ENCODE results near the gene SNX1.
"Not testable (repeated sequence)": the region's sequence is repeated elsewhere in the genome, so short reads cannot be mapped to it uniquely, and the experiment has no call there.

The SNX1 gene

DNA sequence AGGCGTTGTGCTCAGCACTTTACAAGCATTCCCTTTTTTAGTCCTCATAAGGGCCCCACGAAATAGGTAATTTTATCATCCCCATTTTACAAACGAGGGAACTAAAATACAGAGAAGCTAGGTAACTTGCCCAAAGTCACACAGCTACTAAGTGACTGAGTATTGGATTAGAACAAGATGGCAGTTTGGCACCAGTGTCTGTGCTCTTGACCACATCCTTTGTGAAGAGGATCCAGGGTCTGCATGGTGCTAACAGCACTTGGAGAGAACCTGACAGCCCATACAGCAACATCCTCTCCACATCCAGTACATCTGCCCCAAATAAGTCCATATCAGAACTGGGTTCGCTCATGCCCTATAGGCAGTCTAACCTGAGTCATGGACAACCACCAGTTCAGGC is 27.6 kb upstream of the SNX1 start:
- no peak overlapping the region for H3K27ac Mint-ChIP-seq
- H3K4me1 Mint-ChIP-seq (ENCODE audit: low read depth), result peaks cover 10% of the 10 kb centered on the region
- H3K4me3 Mint-ChIP-seq, result no peak overlapping the region
- peaks cover 7% of the 10 kb centered on the region for H3K36me3 Mint-ChIP-seq (ENCODE audit: low read depth)
- no peaks in the 10 kb centered on the region for H3K27me3 Mint-ChIP-seq (ENCODE audit: low read depth)
- no peaks in the 10 kb centered on the region for H3K9me3 Mint-ChIP-seq

DNA sequence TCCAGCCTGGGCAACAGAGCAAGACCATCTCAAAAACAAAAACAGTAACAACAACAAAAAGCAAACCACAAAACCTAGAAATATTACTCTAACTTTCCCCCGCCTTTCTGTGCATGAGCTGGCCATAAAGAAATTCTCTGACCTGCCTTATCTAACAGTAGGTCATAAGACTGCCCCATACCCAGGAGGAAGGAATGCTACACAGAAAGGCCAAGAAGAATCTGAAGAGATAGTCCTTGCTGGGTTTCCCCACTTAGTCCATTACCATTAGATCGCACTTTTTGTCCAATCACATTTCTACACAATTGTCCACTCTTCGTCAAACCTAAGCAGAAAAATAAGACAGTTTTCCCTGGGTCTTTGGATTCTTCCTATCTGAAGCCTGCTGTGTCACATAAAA is 25.7 kb upstream of the SNX1 start:
- Mint-ChIP-seq H3K27ac (no peak overlapping the region), H3K4me1 (ENCODE audit: low read depth) (peaks cover 12% of the 10 kb centered on the region), H3K27me3 (ENCODE audit: low read depth) (no peaks in the 10 kb centered on the region), H3K4me3 (no peak overlapping the region), H3K36me3 (ENCODE audit: low read depth) (peaks cover 12% of the 10 kb centered on the region), H3K9me3 (no peaks in the 10 kb centered on the region)

- no peaks in the 10 kb centered on the region for H3K9me3 Mint-ChIP-seq
Measured at GRCh38 chr15:64070965-64071851, 24.6 kb upstream of the SNX1 start.

DNA sequence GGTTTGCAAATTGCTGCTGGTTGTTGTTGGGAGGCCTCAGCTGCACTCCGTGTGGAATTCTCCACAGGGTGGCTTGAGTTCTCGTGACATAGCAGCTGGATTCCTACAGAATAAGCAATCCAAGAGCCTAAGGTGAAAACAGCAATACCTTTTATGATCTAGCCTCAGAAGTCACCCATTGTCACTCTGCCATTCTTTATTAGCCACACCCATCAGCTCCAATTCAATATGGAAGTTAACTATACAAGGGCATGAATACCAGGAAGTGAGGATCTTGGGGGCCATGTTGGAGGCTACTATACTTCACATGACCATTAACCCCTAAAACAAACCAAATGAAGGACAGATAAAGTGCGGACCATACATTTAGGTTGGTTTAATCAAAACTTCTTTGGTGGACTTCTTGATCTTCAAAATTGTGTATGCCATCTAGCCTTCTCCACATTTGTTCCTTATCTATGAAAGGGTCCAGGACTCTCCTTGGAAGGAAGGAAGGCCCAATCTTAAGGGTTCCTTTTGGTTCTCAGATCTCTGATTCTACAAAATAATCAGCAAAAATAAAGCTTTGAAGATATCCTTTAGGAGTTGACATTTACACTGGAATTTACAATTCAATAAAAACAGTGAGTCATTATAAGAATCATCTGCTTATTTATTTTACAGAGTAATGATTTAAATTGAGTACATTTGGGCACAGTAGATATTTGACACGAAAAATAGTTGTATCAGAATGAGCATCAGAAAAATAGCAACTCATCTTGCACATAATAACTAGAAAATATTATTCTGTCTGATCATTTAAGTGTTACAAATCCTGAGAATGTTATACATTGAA is 23.6 kb upstream of the SNX1 start:
- no peaks in the 10 kb centered on the region for H3K27me3 Mint-ChIP-seq (ENCODE audit: low read depth)
- peaks cover 15% of the 10 kb centered on the region for H3K4me1 Mint-ChIP-seq (ENCODE audit: low read depth)
- H3K27ac Mint-ChIP-seq, result no peak overlapping the region
- H3K36me3 Mint-ChIP-seq (ENCODE audit: low read depth), result peaks cover 13% of the 10 kb centered on the region
- H3K4me3 Mint-ChIP-seq, result no peak overlapping the region
- no peaks in the 10 kb centered on the region for H3K9me3 Mint-ChIP-seq

More at GRCh38 chr15:64070965-64071851, 24.6 kb upstream of the SNX1 start:
- Mint-ChIP-seq H3K27me3 (ENCODE audit: low read depth) (no peaks in the 10 kb centered on the region), H3K4me1 (ENCODE audit: low read depth) (peaks cover 14% of the 10 kb centered on the region), H3K36me3 (ENCODE audit: low read depth) (peaks cover 13% of the 10 kb centered on the region), H3K27ac (no peak overlapping the region), H3K4me3 (no peak overlapping the region)

DNA sequence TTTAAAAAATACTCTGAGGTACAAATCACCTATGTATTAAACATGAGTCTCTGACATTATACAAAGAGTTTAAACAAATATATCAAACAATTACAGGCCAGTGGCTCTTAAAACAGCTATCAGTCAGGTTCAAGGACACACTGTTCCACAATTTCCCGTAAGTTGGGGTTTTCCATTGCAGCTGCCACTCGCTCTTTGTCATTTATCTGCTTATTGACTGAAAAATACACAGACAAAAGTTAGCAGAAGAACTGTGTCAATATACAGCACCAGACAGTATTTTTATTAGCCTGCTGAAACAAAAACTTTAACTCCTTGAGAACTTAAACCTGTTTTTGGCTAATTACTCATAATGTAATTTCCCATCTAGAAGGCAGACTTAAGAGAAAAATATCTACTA is 23.0 kb upstream of the SNX1 start:
- Mint-ChIP-seq H3K36me3 (ENCODE audit: low read depth) (peaks cover 18% of the 10 kb centered on the region), H3K27ac (no peak overlapping the region), H3K9me3 (no peaks in the 10 kb centered on the region), H3K27me3 (ENCODE audit: low read depth) (no peaks in the 10 kb centered on the region), H3K4me1 (ENCODE audit: low read depth) (peaks cover 15% of the 10 kb centered on the region), H3K4me3 (no peak overlapping the region)

DNA sequence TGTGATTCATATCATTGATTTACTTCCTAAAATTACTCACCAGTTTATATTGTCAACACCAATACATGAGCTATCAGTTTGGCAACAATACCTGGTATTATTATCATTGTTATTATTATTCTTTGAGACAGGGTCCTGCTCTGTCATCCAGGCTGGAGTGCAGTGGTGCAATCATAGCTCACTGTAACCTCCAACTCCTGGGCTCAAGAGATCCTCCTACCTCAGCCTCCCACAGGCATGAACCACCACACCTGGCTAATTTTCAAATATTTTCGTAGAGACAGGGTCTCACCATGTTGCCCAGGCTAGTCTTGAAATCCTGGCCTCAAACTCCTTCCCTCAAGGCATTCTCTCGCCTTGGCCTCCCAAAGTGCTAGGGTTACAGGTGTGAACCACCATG is 22.3 kb upstream of the SNX1 start:
- not testable (repeated sequence) for H3K27ac Mint-ChIP-seq; H3K9me3 Mint-ChIP-seq; H3K27me3 Mint-ChIP-seq (ENCODE audit: low read depth); H3K4me3 Mint-ChIP-seq
- peaks cover 18% of the 10 kb centered on the region for H3K36me3 Mint-ChIP-seq (ENCODE audit: low read depth)
- peaks cover 10% of the 10 kb centered on the region for H3K4me1 Mint-ChIP-seq (ENCODE audit: low read depth)

DNA sequence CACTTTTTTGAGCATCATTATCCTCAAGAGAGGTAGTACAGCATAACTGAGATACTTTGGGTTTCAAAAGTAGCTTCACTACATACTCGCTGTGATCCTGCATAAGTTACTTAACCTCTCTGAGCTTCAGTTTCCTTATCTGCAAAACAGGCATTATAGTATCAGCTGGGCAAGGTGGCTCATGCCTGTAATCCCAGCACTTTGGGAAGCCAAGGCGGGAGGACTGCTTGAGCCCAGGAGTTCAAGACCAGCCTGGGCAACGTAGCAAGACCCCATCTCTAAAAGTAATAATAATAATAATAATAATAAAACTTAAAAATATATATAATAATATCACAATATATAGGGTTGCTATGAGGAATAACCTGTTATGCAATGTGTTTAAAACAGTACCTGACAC is 13.0 kb upstream of the SNX1 start:
- peaks cover under 1% of the 10 kb centered on the region for H3K9me3 Mint-ChIP-seq
- no peaks in the 10 kb centered on the region for H3K27me3 Mint-ChIP-seq (ENCODE audit: low read depth)
- H3K27ac Mint-ChIP-seq, result no peak overlapping the region
- H3K4me3 Mint-ChIP-seq, result no peak overlapping the region
- peaks cover 15% of the 10 kb centered on the region for H3K36me3 Mint-ChIP-seq (ENCODE audit: low read depth)
- H3K4me1 Mint-ChIP-seq (ENCODE audit: low read depth), result no peaks in the 10 kb centered on the region

DNA sequence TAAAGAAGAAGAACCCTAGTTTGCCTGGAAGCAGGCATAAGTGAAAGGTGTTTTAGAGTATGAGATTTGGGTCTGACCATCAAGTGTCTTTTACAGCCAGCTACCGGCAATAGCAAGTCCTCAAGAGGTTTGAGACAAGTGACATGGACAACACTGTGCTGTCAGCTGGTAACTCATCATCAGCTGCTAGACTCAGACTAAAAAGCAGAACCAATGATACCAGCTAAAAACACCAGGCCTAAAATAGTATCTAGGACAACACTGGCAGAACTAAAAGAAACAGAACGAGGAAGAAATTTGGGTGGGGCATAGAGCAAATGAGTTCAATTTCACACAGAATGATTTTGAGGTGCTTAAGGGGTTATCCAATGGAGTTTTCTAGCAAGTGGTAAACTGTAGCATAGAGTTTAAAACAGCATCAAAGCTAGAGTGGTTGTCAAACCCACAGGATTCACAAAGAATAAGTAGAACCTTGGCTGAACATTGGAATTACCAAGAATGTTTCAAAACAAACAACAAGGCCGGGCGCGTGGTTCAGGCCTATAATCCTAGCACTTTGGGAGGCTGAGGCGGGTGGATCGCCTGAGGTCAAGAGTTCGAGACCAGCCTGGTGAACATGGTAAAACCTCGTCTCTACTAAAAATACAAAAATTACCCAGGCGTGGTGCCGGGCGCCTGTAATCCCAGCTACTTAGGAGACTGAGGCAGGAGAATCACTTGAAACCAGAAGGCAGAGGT is 6.1 kb upstream of the SNX1 start:
- Mint-ChIP-seq H3K36me3 (ENCODE audit: low read depth) (peaks cover 37% of the 10 kb centered on the region), H3K4me1 (ENCODE audit: low read depth) (peaks cover 30% of the 10 kb centered on the region), H3K27ac (peak overlapping the region; percentile 43), H3K27me3 (ENCODE audit: low read depth) (no peaks in the 10 kb centered on the region), H3K9me3 (peaks cover 5% of the 10 kb centered on the region), H3K4me3 (no peak overlapping the region)

DNA sequence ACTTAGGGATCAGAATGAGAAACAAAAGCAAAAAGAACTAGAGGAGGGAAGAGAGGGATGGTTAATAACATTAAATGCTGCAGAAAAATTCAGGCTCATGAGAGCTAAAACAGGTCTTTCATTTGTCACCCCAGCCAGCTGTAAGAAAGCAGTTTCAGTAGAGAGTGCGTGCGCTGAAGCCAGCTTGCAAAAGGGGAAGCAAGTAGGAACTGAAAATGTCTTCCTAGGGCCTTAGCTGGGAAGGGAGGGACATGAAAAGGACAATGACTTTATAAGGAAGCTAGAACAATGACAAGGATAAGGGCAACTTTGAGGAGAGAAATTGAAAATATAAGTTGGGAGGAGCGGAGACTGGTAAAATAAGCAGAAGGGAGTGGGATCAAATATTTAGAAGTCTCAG is 5.3 kb upstream of the SNX1 start:
- H3K4me3 Mint-ChIP-seq, result no peak overlapping the region
- H3K36me3 Mint-ChIP-seq (ENCODE audit: low read depth), result peaks cover 37% of the 10 kb centered on the region
- H3K4me1 Mint-ChIP-seq (ENCODE audit: low read depth), result peaks cover 36% of the 10 kb centered on the region
- peaks cover 5% of the 10 kb centered on the region for H3K9me3 Mint-ChIP-seq
- H3K27me3 Mint-ChIP-seq (ENCODE audit: low read depth), result no peaks in the 10 kb centered on the region
- H3K27ac Mint-ChIP-seq, result peak overlapping the region; percentile 12

DNA sequence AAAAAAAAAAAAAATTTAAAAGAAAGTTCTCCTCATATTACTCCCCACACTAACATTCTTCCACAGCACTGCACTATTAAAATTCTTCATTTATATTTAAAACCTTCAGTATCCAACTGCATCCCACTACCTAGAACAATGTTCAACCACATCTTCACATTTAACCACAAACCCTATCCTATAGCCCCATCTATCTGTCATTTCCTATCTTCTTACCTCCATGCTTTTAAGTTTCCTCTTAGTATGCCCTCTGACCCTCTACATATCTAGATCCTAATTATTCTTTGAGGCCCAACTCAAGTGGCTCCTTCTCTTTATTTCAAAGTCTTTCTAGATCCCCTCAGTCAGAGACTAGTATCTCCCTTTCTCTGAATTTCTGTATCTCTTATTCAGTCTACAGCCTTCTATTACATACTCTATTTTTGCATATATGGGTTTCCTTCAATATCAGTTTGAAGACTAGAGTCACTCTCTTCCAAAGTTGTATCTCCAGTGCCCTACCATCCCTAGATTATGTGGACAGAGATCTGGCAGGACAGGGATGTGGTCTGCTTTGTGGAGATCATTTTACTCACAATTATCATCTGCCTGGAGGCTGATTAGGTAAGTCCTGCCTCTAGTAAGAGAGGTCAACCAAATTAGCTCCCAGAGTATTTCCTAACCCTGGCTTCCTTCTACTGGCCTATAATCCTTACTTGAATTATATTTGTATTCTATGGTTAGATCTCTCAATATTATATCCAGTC is 3.5 kb upstream of the SNX1 start:
- Mint-ChIP-seq H3K36me3 (ENCODE audit: low read depth) (peaks cover 34% of the 10 kb centered on the region), H3K4me1 (ENCODE audit: low read depth) (peaks cover 44% of the 10 kb centered on the region), H3K4me3 (peak overlapping the region; percentile 95), H3K9me3 (peaks cover 5% of the 10 kb centered on the region), H3K27ac (peak overlapping the region; percentile 99), H3K27me3 (ENCODE audit: low read depth) (no peaks in the 10 kb centered on the region)

GRCh38 chr15:64092864-64093626 is 2.7 kb upstream of the SNX1 start:
- H3K27ac Mint-ChIP-seq, result peak overlapping the region; percentile 99
- H3K4me1 Mint-ChIP-seq (ENCODE audit: low read depth), result peaks cover 51% of the 10 kb centered on the region
- H3K36me3 Mint-ChIP-seq (ENCODE audit: low read depth), result peaks cover 27% of the 10 kb centered on the region
- no peaks in the 10 kb centered on the region for H3K27me3 Mint-ChIP-seq (ENCODE audit: low read depth)
- H3K4me3 Mint-ChIP-seq, result peak overlapping the region; percentile 95
- peaks cover 1% of the 10 kb centered on the region for H3K9me3 Mint-ChIP-seq

- H3K4me3 Mint-ChIP-seq, result peak within 1 kb of the TSS; percentile 95
- H3K36me3 Mint-ChIP-seq (ENCODE audit: low read depth), result peaks cover 22% of the 10 kb centered on the region
- peaks cover 53% of the 10 kb centered on the region for H3K4me1 Mint-ChIP-seq (ENCODE audit: low read depth)
Measured at GRCh38 chr15:64093627-64094417, 2.0 kb upstream of the SNX1 start, which contains the start of gene CIAO2A. CIAO2A (minus strand) TSS chr15:64093838; CDS start chr15:64093768, 70 bp downstream.

GRCh38 chr15:64095431-64095794 is 369 bp upstream of the SNX1 start:
- H3K4me1 Mint-ChIP-seq (ENCODE audit: low read depth), result peaks cover 54% of the 10 kb centered on the region
- peak overlapping the region; percentile 95 for H3K4me3 Mint-ChIP-seq
- H3K27me3 Mint-ChIP-seq (ENCODE audit: low read depth), result no peaks in the 10 kb centered on the region

More at GRCh38 chr15:64093627-64094417, 2.0 kb upstream of the SNX1 start, which contains the start of gene CIAO2A:
- Mint-ChIP-seq H3K27ac (peak within 1 kb of the TSS; percentile 99), H3K9me3 (no peaks in the 10 kb centered on the region), H3K27me3 (ENCODE audit: low read depth) (no peaks in the 10 kb centered on the region)

More at GRCh38 chr15:64095431-64095794, 369 bp upstream of the SNX1 start:
- H3K27ac Mint-ChIP-seq, result peak overlapping the region; percentile 99
- no peaks in the 10 kb centered on the region for H3K9me3 Mint-ChIP-seq
- H3K36me3 Mint-ChIP-seq (ENCODE audit: low read depth), result peaks cover 11% of the 10 kb centered on the region

Measured in T-helper 1 cell treated with Interleukin-12 subunit alpha and Interleukin-12 subunit beta and Interleukin-4 antibody, amounts not matched to agents 30 μg/mL and 1 μg/mL, for 36 hours (primary cell).